ENCODE results near the gene KCNJ6. TPM values are rescaled to one million over a fixed set of nuclear protein-coding genes. Genes with fewer than 3 reads are reported as not detected.

The KCNJ6 gene
- total RNA-seq, 1 donor from 2014 or later, result 0.75 TPM

- Mint-ChIP-seq H3K4me1 (no peaks in the 10 kb centered on the region), H3K9me3 (peaks cover 10% of the 10 kb centered on the region)
- no peak for TF ChIP-seq CTCF (conservative IDR thresholded peaks at IDR 0.05)
These were observed 217.1 kb downstream of the KCNJ6 start for GRCh38 chr21:37699024-37699775.

GRCh38 chr21:37696936-37697335 is 219.3 kb downstream of the KCNJ6 start:
- peaks cover 10% of the 10 kb centered on the region for H3K9me3 Mint-ChIP-seq
- H3K4me1 Mint-ChIP-seq, result no peaks in the 10 kb centered on the region
- TF ChIP-seq CTCF (conservative IDR thresholded peaks at IDR 0.05), result no peak
- H3K27ac Mint-ChIP-seq (ENCODE audit: unreplicated experiment), result no peak overlapping the region
- H3K4me3 Mint-ChIP-seq, result no peak overlapping the region
- DNase-seq (ENCODE audit: low read depth, low spot score), result no peak
- H3K27me3 Mint-ChIP-seq (ENCODE audit: low read depth), result peaks cover 16% of the 10 kb centered on the region
- no peaks in the 10 kb centered on the region for H3K36me3 Mint-ChIP-seq (ENCODE audit: low read depth)

More at GRCh38 chr21:37699024-37699775, 217.1 kb downstream of the KCNJ6 start:
- Mint-ChIP-seq H3K4me3 (no peak overlapping the region), H3K36me3 (ENCODE audit: low read depth) (no peaks in the 10 kb centered on the region), H3K27me3 (ENCODE audit: low read depth) (peaks cover 16% of the 10 kb centered on the region), H3K27ac (ENCODE audit: unreplicated experiment) (no peak overlapping the region)
- no peak for DNase-seq (ENCODE audit: low read depth, low spot score)

GRCh38 chr21:37695111-37695510 is 221.1 kb downstream of the KCNJ6 start:
- no peak overlapping the region for H3K4me3 Mint-ChIP-seq
- H3K9me3 Mint-ChIP-seq, result peaks cover 10% of the 10 kb centered on the region
- H3K27ac Mint-ChIP-seq (ENCODE audit: unreplicated experiment), result no peak overlapping the region
- no peaks in the 10 kb centered on the region for H3K4me1 Mint-ChIP-seq
- H3K36me3 Mint-ChIP-seq (ENCODE audit: low read depth), result no peaks in the 10 kb centered on the region
- peaks cover 16% of the 10 kb centered on the region for H3K27me3 Mint-ChIP-seq (ENCODE audit: low read depth)
- TF ChIP-seq CTCF (conservative IDR thresholded peaks at IDR 0.05), result no peak
- DNase-seq (ENCODE audit: low read depth, low spot score), result no peak

- Mint-ChIP-seq H3K27me3 (ENCODE audit: low read depth) (peaks cover 3% of the 10 kb centered on the region), H3K4me1 (peaks cover 5% of the 10 kb centered on the region), H3K9me3 (no peaks in the 10 kb centered on the region), H3K4me3 (no peak overlapping the region), H3K36me3 (ENCODE audit: low read depth) (no peaks in the 10 kb centered on the region), H3K27ac (ENCODE audit: unreplicated experiment) (no peak overlapping the region)
- DNase-seq (ENCODE audit: low read depth, low spot score), result no peak
- TF ChIP-seq CTCF (conservative IDR thresholded peaks at IDR 0.05), result no peak
These were observed 227.2 kb downstream of the KCNJ6 start for GRCh38 chr21:37688952-37689659.

- Mint-ChIP-seq H3K27ac (ENCODE audit: unreplicated experiment) (no peak overlapping the region), H3K27me3 (ENCODE audit: low read depth) (no peaks in the 10 kb centered on the region), H3K4me3 (no peak overlapping the region), H3K9me3 (no peaks in the 10 kb centered on the region), H3K4me1 (peaks cover 6% of the 10 kb centered on the region), H3K36me3 (ENCODE audit: low read depth) (no peaks in the 10 kb centered on the region)
- no peak for TF ChIP-seq CTCF (conservative IDR thresholded peaks at IDR 0.05)
- no peak for DNase-seq (ENCODE audit: low read depth, low spot score)
These were observed 229.1 kb downstream of the KCNJ6 start for GRCh38 chr21:37686991-37687810.

Measured in neural crest cell (in vitro differentiated cells).